Fibroblast of upper back skin (primary cell): ENCODE results near the gene DCHS2.
"Not testable (repeated sequence)": the region's sequence is repeated elsewhere in the genome, so short reads cannot be mapped to it uniquely, and the experiment has no call there.

Experiments used
- DNase-seq: peaks from one replicate; pipeline ENCODE4 v3.0.0-alpha.2; 2013

DCHS2 gene

DNA sequence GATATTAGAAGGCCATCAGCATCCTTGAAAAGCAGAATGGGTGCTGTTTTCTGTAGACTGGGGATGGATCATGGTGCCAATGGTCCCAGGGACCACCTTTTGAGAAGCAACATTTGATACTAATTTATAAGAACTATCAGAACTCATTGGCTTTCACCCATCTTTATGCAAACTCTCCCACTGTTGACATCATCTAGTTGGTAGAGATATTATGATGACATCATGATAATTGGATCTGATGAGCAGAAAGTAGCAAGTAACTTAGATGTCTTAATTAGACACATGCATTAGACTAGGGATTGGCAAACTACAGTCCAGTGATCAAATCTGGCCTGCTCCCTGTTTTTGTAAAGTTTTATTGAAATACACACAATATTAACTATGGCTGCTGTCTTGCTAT is 181.0 kb downstream of the DCHS2 start:
- no peak for DNase-seq

DNA sequence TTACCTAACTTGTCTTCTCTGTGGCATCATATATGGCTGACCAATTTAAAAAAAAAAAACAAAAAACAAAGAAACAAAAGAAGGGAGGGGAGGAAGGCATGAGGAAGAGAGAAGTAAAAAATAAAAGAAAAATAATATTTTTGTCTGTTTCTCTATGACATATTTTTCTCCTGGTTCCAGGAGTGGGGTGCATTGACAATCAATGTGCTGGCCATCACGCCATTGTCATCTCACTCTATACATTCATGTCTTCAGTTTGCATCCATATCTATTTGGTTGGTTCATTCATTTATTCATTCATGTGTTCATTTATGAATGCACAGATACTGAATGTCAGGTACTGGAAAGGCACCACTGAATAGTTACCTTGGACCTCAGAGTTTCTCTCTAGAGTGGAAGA is 183.4 kb downstream of the DCHS2 start:
- DNase-seq: no peak

GRCh38 chr4:154307451-154307850 is 184.1 kb downstream of the DCHS2 start:
- DNase-seq: peak; percentile 53

DNA sequence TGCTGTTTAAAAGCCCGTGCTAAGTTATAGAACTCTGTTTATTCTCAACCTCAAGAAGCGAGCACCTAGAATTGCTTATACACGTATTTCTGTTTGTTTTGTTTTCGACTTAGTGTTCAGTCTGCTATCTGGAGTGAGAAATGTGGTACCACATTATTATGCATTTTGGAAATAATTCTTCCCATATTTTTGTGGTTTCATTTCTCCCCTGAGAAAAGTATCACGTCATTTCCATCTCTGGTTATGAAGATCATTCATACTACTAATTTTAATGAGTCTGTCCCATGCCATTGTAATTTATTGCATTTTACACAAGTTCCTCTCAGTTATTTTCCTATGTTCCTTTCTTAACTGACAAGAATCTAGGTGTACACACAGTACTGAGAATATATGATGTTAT is 186.0 kb downstream of the DCHS2 start:
- peak; percentile 44 for DNase-seq

DNA sequence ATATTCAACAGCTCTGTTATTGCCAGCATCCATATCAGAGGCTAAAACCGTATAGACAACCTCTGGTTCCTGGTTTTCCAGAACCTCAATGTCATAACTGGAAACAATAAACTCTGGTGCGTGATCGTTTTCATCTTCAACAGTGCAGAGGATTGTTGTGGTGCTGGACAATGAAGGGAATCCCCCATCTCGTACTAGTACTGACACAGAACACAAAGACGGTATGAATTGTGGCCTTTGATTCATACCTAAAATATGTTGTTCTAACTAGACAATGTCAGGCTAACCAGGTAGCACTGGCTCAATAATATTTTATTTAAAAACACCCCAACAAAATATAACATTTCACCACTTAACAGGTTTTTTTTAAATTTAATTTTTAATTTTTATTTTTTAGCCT is 186.9 kb downstream of the DCHS2 start:
- no peak for DNase-seq

- DNase-seq: no peak
Observed at GRCh38 chr4:154294652-154295350, 196.8 kb downstream of the DCHS2 start.

- DNase-seq: no peak
Observed at GRCh38 chr4:154293427-154293826, 198.2 kb downstream of the DCHS2 start.

- no peak for DNase-seq
Observed at GRCh38 chr4:154292589-154292988, 199.0 kb downstream of the DCHS2 start.

DNA sequence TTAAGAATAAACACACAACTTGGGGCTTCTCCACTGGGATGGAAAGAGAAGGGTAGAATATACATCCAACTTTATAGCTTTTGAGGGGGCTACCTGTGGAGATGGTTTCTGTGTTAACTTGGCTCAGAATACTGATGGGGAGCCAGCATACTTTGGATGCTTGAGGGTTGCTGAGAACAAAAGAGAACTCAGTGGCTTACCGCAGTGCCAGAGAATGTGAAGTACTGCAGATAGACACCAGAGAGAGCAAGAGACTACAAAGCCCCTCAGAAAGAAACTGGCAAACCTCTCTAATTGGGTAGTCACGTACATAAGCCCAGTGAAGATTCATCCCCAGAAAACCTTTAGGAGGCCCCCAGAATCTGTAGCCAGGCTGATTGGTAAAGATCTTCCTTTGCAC is 214.4 kb downstream of the DCHS2 start:
- DNase-seq: peak; percentile 6

GRCh38 chr4:154276496-154276895 is 215.1 kb downstream of the DCHS2 start:
- DNase-seq: no peak

- DNase-seq: no peak
Observed at GRCh38 chr4:154254999-154255398, 236.6 kb downstream of the DCHS2 start.

GRCh38 chr4:154234576-154234975 is 257.0 kb downstream of the DCHS2 start:
- DNase-seq: no peak

- DNase-seq: peak; percentile 52
Observed at GRCh38 chr4:154231806-154232478, 259.7 kb downstream of the DCHS2 start.

- no peak for DNase-seq
Observed at GRCh38 chr4:154230723-154231122, 260.9 kb downstream of the DCHS2 start.

- no peak for DNase-seq
Observed at GRCh38 chr4:154230091-154230490, 261.5 kb downstream of the DCHS2 start.

DNA sequence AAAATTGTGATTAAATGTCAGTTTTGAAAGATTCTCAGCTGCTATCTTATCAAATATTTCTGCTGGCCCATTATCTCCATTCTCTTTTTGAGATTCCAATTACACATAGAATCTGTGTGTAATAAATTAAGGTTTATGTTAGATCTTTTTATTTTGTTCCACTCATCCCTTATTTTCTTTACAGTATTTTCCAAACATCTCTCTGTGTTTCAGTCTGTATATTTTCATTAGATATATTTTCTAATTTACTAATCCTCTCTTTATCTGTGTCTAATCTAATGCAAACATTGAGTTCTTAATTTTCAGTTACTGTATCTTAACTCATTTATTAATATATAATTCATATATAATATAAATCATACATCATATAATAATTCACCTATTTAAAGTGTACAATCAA is 268.7 kb downstream of the DCHS2 start:
- DNase-seq: no peak

DNA sequence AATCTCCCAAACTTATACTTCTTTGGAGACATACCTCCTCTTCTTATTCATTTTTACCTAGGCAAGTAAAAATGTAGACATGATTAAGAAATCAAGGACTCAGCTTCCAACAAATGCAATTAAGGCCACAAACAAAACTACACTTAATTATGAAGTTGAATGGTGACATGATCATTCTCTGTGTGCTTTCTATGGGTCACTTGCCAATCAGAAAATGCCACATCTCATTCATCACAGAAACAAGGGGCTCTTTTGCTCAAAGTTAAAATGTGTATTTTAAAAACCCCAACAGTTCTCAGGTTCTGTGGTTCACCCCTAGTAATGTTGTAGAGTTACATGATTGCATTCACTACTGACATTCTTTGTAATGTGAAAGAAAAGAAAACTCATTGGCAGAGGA is 273.5 kb downstream of the DCHS2 start:
- DNase-seq: no peak

DNA sequence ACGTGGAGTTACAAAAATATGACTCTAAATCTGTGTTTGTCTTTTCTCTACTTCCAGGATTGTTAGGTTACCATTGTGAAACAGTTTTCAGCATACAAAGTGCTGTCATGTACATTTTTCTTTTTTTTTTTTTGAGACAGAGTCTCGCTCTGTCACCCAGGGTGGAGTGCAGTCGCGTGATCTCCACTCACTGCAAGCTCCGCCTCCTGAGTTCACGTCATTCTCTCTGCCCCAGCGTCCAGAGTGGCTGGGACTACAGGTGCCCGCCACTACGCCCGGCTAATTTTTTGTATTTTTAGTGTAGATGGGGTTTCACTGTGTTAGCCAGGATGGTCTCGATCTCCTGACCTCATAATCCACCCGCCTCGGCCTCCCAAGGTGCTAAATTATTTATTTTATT is 274.2 kb downstream of the DCHS2 start:
- not testable (repeated sequence) for DNase-seq

DNA sequence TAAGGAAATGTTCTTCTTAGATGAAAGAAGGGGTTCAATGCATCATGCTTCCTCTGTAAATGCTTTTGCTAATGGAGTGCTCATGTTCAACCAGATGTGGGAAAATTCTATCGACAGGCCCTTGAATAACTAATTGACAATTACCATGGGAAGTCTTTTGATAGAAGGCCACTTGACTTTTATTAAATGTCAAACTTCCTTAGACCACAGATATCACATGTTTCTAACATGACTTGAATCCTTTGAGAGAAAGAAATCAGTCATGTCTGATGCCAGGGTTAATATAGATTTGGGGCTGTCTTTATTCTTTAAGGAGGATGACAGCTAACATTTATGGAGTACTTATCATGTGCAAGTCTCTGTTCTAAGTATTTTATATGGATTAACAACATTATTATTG is 280.1 kb downstream of the DCHS2 start:
- DNase-seq: no peak

GRCh38 chr4:154208424-154208823 is 283.2 kb downstream of the DCHS2 start:
- DNase-seq: no peak

GRCh38 chr4:154205471-154205870 is 286.1 kb downstream of the DCHS2 start:
- peak; percentile 16 for DNase-seq

- no peak for DNase-seq
Observed at GRCh38 chr4:154194649-154195048, 296.9 kb downstream of the DCHS2 start.

DNA sequence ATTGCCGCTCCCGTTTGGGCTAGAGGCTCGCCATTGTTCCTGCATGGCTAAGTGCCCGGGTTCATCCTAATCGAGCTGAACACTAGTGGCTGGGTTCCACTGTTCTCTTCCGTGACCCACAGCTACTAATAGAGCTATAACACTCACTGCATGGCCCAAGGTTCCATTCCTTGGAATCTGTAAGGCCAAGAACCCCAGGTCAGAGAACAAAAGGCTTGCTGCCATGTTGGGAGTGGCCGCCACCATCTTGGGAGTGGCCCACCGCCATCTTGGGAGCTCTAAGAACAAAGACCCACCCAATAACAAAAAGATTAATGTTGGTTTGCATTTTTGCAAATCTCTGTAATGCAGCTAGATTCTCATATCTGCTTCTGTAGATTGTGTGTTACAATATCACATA is 299.0 kb downstream of the DCHS2 start:
- DNase-seq: no peak

DNA sequence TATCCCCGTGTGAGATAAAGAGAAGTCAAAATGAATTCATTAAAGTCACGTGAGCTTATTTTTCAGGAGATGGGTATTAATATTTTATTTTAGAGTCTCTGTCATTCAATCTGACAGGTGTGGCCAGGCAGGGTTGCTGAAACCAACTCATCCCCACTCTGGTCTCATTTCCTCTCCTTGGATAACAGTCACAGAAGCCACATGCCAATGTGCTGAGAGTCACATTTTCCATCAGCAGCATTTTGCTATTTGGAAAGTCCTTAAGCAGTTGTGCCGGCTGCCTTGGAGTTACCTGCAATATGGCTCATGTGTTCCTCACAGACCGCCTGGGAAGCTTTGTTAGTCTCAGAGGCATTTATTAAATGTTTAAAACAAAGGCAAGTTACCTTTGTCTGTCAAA is 302.3 kb downstream of the DCHS2 start:
- DNase-seq: peak; percentile 31

DNA sequence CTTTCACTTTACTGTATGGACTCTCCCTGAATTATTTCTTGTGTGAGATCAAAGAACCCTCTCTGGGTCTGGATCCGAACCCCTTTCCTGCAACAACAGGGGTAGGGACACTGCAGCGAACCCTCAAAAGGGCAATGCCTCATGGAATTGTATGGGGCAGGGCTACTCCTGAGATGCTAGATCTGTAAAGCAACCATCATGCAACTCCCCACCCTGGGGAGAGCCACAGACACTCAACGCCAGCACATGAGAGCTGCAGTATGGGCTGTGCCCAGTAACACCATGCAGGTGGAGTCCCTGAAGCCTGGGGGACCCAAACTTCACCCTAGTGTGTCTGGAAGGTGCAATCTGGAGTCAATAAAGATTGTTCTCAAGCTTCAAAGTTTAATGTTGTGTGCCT is 304.7 kb downstream of the DCHS2 start:
- DNase-seq: no peak
